Breast epithelium (tissue), 4 donors: ENCODE data around the gene DLG1. TPM values are rescaled to one million over a fixed set of nuclear protein-coding genes. Genes with fewer than 3 reads are reported as not detected.

Experiments
- DNase-seq, 2 donors: peaks; one replicate each; pipeline ENCODE4 v3.0.0-alpha.2; 2019; ENCODE audit warnings: low spot score in 2 of 2
- H3K27ac ChIP-seq, 2 donors: fragments of 200-600 bp; sonication (generic) in 1 of 2; one replicate each; pipeline ENCODE4 v1.5.1; 2016 to 2019; ENCODE audit warnings: mild to moderate bottlenecking in 1 of 2
- H3K27me3 ChIP-seq, 2 donors: fragments of 200-600 bp; sonication (generic) in 1 of 2; one replicate each; pipeline versions ENCODE4 v1.5.1 to v1.6.0; 2017 to 2019; ENCODE audit warnings: control low read depth in 1 of 2, mild to moderate bottlenecking in 1 of 2
- H3K36me3 ChIP-seq: fragments of 200-600 bp; one replicate; pipeline ENCODE4 v1.5.1; 2019
- H3K4me1 ChIP-seq, 2 donors: fragments of 200-600 bp; sonication (generic); one replicate each; pipeline ENCODE4 v1.5.1; 2016 to 2019; ENCODE audit warnings: control low read depth in 1 of 2
- H3K4me3 ChIP-seq, 3 donors: fragments of 200-600 bp; sonication (generic); 1 replicate in 2 of 3; 2 replicates in 1 of 3; pipeline ENCODE4 v1.5.1; 2016 to 2019; ENCODE audit warnings: mild to moderate bottlenecking in 3 of 3, moderate library complexity in 2 of 3
- H3K9me3 ChIP-seq, 2 donors: fragments of 200-600 bp; sonication (generic) in 1 of 2; one replicate each; pipeline ENCODE4 v1.5.1; 2016 to 2019; ENCODE audit warnings: control low read depth in 1 of 2
- CTCF ChIP-seq, 3 donors: fragments of 450-650 bp; IDR thresholded peaks; one replicate each; pipeline ENCODE4 v1.5.1; 2016 to 2017; ENCODE audit warnings: antibody characterized with exemption in 3 of 3, mild to moderate bottlenecking in 3 of 3, moderate library complexity in 3 of 3
- POLR2A ChIP-seq: fragments of 450-650 bp; IDR thresholded peaks from one replicate; pipeline ENCODE4 v1.6.1; 2016; ENCODE audit warnings: antibody characterized with exemption, mild to moderate bottlenecking, moderate library complexity
- POLR2AphosphoS5 ChIP-seq, 3 donors: sonication (generic); formaldehyde crosslinking; IDR thresholded peaks; one replicate each; pipeline ENCODE4 v1.6.1; 2017; ENCODE audit warnings: antibody characterized with exemption in 3 of 3
- intact Hi-C: fragments of 100-400 bp; cut with DNase I; formaldehyde crosslinking; loops from one replicate; pipeline ENCODE4 v1.15.1; 2023; ENCODE audit warnings: low total_unique reads
- total RNA-seq, 3 donors: library from RNA; depleted of rRNA; stranded (reverse); fragments of >200 nt; gene quantifications; one replicate each; pipeline ENCODE4 v1.1.0, GENCODE V29; 2016

The DLG1 gene
- total RNA-seq, 3 donors from 2014 or later: 76.0 to 100 (median 76.7) TPM

- H3K27me3 ChIP-seq: no peaks in the 10 kb centered on the region
- no peak overlapping the region for H3K27ac ChIP-seq
- H3K9me3 ChIP-seq: no peaks in the 10 kb centered on the region
- intact Hi-C loops: no loop called here
- no peak for DNase-seq
- TF ChIP-seq POLR2A (no peak), CTCF (IDR thresholded peaks at IDR 0.05) (no peak)
- no peak overlapping the region for H3K4me3 ChIP-seq
- no peaks in the 10 kb centered on the region for H3K4me1 ChIP-seq
- H3K36me3 ChIP-seq: no peaks in the 10 kb centered on the region
Measured at GRCh38 chr3:197269024-197269423, 29.4 kb downstream of the DLG1 start.

- H3K9me3 ChIP-seq: no peaks in the 10 kb centered on the region
- H3K4me3 ChIP-seq: no peak overlapping the region
- no peaks in the 10 kb centered on the region for H3K36me3 ChIP-seq
- no peak for TF ChIP-seq POLR2A
- no peak for TF ChIP-seq CTCF (IDR thresholded peaks at IDR 0.05)
- TF ChIP-seq POLR2AphosphoS5 (IDR thresholded peaks at IDR 0.05): no peak
- H3K4me1 ChIP-seq: no peaks in the 10 kb centered on the region
- no peak overlapping the region for H3K27ac ChIP-seq
- no peak for DNase-seq
- no peaks in the 10 kb centered on the region for H3K27me3 ChIP-seq
- intact Hi-C loops: no loop called here
Measured at GRCh38 chr3:197268294-197268693, 30.1 kb downstream of the DLG1 start.

GRCh38 chr3:197266331-197266730 is 32.1 kb downstream of the DLG1 start:
- H3K36me3 ChIP-seq: no peaks in the 10 kb centered on the region
- no peak for DNase-seq
- H3K27me3 ChIP-seq: no peaks in the 10 kb centered on the region
- H3K27ac ChIP-seq: no peak overlapping the region
- H3K4me1 ChIP-seq: no peaks in the 10 kb centered on the region
- H3K4me3 ChIP-seq: no peak overlapping the region
- TF ChIP-seq POLR2AphosphoS5 (IDR thresholded peaks at IDR 0.05) (no peak), POLR2A (no peak), CTCF (IDR thresholded peaks at IDR 0.05) (no peak)
- intact Hi-C loops: no loop called here
- no peaks in the 10 kb centered on the region for H3K9me3 ChIP-seq

- Histone ChIP-seq H3K27ac (no peak overlapping the region), H3K36me3 (no peaks in the 10 kb centered on the region), H3K9me3 (no peaks in the 10 kb centered on the region), H3K4me3 (no peak overlapping the region), H3K27me3 (no peaks in the 10 kb centered on the region), H3K4me1 (no peaks in the 10 kb centered on the region)
- intact Hi-C loops: no loop called here
- TF ChIP-seq CTCF (IDR thresholded peaks at IDR 0.05) (no peak), POLR2A (no peak), POLR2AphosphoS5 (IDR thresholded peaks at IDR 0.05) (no peak)
- no peak for DNase-seq
Measured at GRCh38 chr3:197262709-197263108, 35.7 kb downstream of the DLG1 start.

GRCh38 chr3:197261164-197261509 is 37.3 kb downstream of the DLG1 start:
- intact Hi-C loops: no loop called here
- H3K4me1 ChIP-seq: no peaks in the 10 kb centered on the region
- TF ChIP-seq POLR2A (no peak), CTCF (IDR thresholded peaks at IDR 0.05) (no peak), POLR2AphosphoS5 (IDR thresholded peaks at IDR 0.05) (no peak)
- H3K36me3 ChIP-seq: no peaks in the 10 kb centered on the region
- DNase-seq: no peak
- no peak overlapping the region for H3K27ac ChIP-seq
- H3K4me3 ChIP-seq: no peak overlapping the region
- H3K9me3 ChIP-seq: no peaks in the 10 kb centered on the region
- no peaks in the 10 kb centered on the region for H3K27me3 ChIP-seq
